RCC 7860 (cell line): ENCODE results near the gene ZSCAN4.

Experiments used
- DNase-seq: peaks from one replicate; pipeline ENCODE4 v3.0.0-alpha.2; 2015; ENCODE audit warnings: low spot score
- FAIRE-seq: peaks from 2 replicates; lab custom pipeline; 2012; peaks lifted over from hg19 to GRCh38; lab: Jason Lieb, UNC

ZSCAN4 gene

DNA sequence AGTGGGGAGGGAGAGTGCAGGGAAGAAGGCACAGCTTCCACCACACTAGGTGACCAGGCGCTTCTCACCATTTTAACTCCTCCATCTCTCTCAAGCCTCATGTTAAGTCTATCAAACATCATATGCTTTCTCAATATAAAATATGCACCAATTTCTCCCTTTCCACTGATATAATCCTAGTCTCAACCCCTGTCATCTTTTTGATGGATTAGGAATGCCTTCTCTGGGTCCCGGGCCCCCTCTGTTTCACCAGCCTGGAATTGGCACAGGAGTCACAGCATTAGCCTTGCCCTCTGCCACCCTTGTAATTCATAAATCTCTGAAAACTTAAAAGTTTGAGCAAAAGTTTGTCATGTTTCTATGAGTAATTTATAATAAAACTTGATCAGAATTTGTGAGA lies at the start of gene ZSCAN4:
Gene ZSCAN4, plus strand, starts transcription at position 301 of the 400 bp plus-strand sequence. CDS start 7,211 bp downstream, outside the sequence.
- FAIRE-seq (no peak), DNase-seq (no peak)

GRCh38 chr19:57620673-57621348 lies 47.9 kb upstream of the ZSCAN4 start:
- DNase-seq (no peak), FAIRE-seq (no peak)

DNA sequence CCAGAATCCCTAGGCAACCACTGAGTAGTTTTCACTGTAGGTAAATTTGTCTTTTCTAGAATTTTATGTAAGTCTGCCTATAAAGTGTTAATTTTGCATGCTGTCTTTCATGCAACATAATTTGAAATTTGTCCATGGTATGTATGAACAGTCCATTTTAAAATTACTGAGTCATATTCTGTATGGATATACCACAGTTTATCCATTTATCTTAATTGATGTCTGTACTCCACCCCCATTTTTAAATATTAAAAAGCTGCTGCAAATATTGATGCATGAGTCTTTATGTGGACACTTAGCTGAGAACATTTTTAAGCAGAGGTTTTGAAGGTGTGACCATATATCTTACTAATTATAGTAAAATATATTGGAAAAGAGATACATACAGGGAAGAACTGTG lies 45.6 kb upstream of the ZSCAN4 start:
- no peak for FAIRE-seq
- DNase-seq, result no peak

- FAIRE-seq, result peak; percentile 45
- peak; percentile 77 for DNase-seq
These were observed 35.5 kb upstream of the ZSCAN4 start, which contains the start of gene ZNF211 for GRCh38 chr19:57632987-57633831. Gene ZNF211, plus strand, starts transcription at chr19:57633168. Its CDS starts 179 bp downstream, at chr19:57633347.

GRCh38 chr19:57633832-57634131 lies 35.0 kb upstream of the ZSCAN4 start:
- FAIRE-seq (no peak), DNase-seq (no peak)

DNA sequence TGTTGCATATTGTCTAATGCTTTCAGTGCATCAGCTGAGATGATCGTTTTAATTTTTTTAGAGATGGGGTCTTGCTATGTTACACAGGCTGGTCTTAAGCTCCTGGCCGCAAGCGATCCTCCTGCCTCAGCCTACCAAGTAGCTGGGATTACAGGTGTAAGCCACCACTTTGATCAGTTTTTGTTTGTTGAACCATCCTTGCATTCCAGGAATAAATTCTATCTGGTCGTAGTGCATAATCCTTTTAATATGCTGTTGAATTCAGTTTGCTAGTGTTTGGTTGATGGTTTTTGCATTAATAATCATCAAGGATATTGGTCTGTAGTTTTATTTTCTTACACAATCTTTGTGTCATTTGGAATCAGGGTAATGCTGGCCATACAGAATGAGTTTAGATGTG lies 31.4 kb upstream of the ZSCAN4 start:
- no peak for FAIRE-seq
- DNase-seq, result no peak

- DNase-seq (no peak), FAIRE-seq (no peak)
These were observed 27.0 kb upstream of the ZSCAN4 start for GRCh38 chr19:57641715-57642234.

GRCh38 chr19:57642396-57643046 lies 26.2 kb upstream of the ZSCAN4 start:
- DNase-seq, result no peak
- no peak for FAIRE-seq

- DNase-seq (no peak), FAIRE-seq (no peak)
These were observed 25.0 kb upstream of the ZSCAN4 start for GRCh38 chr19:57643734-57644133.

GRCh38 chr19:57648331-57649003 lies 20.3 kb upstream of the ZSCAN4 start:
- no peak for FAIRE-seq
- DNase-seq, result no peak

GRCh38 chr19:57651654-57651996 lies 17.1 kb upstream of the ZSCAN4 start:
- DNase-seq, result no peak
- no peak for FAIRE-seq

DNA sequence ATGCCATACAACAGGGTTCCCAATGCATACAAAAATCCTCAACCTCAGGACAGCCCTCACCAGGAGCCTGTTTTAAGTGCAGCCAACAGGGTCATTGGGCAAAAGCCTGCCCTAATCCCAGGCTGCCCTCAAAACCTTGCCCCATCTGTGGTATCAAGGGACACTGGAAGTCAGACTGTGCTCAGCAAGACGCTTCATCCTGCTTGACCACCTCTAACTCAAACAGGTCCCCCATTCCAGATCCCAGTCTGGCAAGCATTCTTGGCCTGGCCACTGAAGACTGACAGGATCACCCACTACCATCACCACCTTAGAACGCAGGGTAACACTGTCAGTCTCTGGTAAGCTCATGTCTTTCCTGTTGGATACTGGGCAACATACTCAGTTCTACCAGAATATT lies 15.0 kb upstream of the ZSCAN4 start:
- DNase-seq (no peak), FAIRE-seq (no peak)

- FAIRE-seq (no peak), DNase-seq (no peak)
These were observed 13.3 kb upstream of the ZSCAN4 start for GRCh38 chr19:57655443-57655842.

DNA sequence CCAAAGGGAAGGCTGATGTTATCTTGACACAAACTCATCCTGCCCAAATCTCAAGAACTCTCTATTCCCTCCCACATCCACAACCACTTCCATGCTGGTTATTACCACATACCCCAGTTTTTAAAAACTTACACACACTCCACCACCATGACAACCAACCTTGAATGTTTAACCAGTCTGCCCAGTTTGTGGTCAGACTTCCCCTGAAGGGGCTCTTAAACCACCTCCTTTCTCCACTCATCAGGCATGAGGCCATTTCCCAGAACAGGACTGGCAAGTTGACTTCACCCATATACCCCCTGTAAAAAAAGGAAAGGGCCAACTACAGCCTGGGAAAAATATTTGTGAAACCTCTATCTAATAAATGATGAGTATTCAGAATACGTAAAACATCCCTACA lies 12.4 kb upstream of the ZSCAN4 start:
- FAIRE-seq (no peak), DNase-seq (no peak)

- no peak for FAIRE-seq
- DNase-seq, result no peak
These were observed 4.2 kb upstream of the ZSCAN4 start for GRCh38 chr19:57664269-57665127.

GRCh38 chr19:57665261-57665806 lies 3.4 kb upstream of the ZSCAN4 start:
- no peak for DNase-seq
- FAIRE-seq, result no peak

DNA sequence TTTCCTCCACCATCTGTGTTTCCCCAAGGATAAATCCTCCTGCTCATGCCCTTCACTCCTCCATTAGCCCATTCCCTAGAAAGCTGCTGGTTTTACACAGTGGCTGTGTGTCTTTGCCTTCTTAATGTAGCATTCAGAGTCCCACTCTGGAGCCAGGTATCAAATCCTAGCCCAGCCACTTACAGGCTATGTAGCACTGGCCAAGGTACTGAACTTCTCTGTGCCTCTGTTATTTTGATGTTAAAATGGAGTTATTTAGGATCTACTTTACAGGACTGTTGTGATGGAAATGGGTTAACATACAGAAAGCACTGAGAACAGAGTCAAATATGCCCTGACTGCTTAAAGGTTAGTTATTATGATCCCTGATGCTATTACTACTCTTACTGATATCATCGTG lies 1.5 kb upstream of the ZSCAN4 start:
- no peak for DNase-seq
- FAIRE-seq, result no peak

- DNase-seq (no peak), FAIRE-seq (no peak)
These were observed 2.6 kb downstream of the ZSCAN4 start for GRCh38 chr19:57671124-57671895.

GRCh38 chr19:57672466-57672865 lies 3.7 kb downstream of the ZSCAN4 start:
- no peak for FAIRE-seq

More at GRCh38 chr19:57672466-57672865, 3.7 kb downstream of the ZSCAN4 start:
- no peak for DNase-seq
